ENCODE data around the gene PRDM16.

PRDM16 gene

DNA sequence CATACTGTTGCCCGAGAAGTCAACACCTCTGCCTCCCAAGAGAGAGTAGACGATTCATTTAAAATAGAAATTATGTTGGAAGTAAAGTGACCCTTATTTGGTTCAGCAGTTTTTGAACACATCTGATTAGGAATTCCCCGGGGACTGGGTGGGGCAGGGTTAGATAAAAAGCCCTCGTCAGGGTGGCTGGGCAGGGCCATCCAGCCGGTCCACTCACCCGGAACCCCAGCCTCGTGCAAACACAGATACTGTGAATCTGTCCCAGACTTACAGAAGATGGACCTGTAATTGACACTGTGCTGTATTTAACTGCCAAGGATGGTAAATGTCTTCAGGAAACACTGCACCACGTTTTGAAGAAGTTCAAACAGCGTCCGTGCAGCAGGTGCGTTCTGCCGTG lies 63.7 kb downstream of the PRDM16 start:
- TF ChIP-seq, protein P1, sequence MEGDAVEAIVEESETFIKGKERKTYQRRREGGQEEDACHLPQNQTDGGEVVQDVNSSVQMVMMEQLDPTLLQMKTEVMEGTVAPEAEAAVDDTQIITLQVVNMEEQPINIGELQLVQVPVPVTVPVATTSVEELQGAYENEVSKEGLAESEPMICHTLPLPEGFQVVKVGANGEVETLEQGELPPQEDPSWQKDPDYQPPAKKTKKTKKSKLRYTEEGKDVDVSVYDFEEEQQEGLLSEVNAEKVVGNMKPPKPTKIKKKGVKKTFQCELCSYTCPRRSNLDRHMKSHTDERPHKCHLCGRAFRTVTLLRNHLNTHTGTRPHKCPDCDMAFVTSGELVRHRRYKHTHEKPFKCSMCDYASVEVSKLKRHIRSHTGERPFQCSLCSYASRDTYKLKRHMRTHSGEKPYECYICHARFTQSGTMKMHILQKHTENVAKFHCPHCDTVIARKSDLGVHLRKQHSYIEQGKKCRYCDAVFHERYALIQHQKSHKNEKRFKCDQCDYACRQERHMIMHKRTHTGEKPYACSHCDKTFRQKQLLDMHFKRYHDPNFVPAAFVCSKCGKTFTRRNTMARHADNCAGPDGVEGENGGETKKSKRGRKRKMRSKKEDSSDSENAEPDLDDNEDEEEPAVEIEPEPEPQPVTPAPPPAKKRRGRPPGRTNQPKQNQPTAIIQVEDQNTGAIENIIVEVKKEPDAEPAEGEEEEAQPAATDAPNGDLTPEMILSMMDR (IDR thresholded peaks at IDR 0.05; ENCODE audit: insufficient read depth, missing control alignments) = no peak
- no peak for FAIRE-seq
- DNase-seq (ENCODE audit: insufficient read length, low spot score) = no peak

DNA sequence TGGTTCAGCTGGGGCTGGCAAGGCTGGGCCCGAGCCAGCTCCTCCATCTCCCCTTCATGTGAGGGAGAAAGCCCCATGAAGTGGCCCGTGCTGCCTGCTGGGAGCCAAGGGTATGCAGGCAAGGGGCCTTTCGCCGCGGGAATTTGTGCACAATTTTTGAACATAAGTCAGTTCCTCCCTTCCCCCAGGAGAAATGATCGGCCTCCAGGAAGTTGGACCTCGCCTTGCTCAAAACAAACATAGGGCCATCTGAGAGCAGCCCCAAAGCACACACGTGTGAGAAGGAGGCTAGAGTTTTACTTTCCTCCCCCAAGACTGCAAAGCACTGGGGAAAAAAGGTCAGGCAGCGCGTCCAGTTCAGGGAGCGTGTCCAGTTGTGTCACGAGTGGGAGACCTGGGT lies 64.7 kb downstream of the PRDM16 start:
- FAIRE-seq (no peak), DNase-seq (ENCODE audit: insufficient read length, low spot score) (no peak)
- TF ChIP-seq, protein P1 (IDR thresholded peaks at IDR 0.05; ENCODE audit: insufficient read depth, missing control alignments) = no peak

- FAIRE-seq = no peak
- no peak for DNase-seq (ENCODE audit: insufficient read length, low spot score)
- TF ChIP-seq, protein P1 (IDR thresholded peaks at IDR 0.05; ENCODE audit: insufficient read depth, missing control alignments) = no peak
These were observed 65.5 kb downstream of the PRDM16 start for GRCh38 chr1:3134381-3135072.

DNA sequence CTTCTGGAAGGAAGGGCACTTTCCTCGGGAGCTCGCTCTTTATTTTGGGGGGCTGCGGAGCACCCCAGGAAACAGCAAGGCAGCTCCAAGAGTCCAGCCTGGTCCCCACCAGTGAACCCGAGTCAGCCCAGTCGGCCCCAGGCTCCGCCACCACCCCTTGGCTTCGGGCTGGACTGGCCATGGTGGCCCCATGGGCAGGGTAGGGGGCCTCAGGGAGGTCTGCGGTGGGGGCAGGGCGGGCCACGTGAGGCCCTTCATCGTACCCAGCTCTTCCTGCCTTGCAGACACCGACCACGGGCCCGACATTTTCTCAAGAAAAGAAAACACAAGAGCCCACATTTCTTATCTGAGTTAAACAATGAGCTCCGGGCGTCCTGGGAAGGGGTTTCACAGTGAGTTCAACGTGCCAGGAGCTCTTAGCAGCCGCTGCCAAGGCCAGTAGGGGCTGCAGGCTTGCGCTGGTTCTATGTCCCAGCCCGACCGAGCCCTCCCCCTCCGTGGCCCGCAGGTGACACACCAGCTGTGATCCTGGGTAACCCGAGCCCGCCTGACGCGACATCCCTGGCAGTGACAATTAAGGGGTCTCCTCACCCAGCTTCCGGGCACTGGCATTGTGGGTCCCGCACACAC lies 66.2 kb downstream of the PRDM16 start:
- FAIRE-seq = no peak
- TF ChIP-seq, protein P1 (IDR thresholded peaks at IDR 0.05; ENCODE audit: insufficient read depth, missing control alignments) = no peak
- DNase-seq (ENCODE audit: insufficient read length, low spot score) = no peak

DNA sequence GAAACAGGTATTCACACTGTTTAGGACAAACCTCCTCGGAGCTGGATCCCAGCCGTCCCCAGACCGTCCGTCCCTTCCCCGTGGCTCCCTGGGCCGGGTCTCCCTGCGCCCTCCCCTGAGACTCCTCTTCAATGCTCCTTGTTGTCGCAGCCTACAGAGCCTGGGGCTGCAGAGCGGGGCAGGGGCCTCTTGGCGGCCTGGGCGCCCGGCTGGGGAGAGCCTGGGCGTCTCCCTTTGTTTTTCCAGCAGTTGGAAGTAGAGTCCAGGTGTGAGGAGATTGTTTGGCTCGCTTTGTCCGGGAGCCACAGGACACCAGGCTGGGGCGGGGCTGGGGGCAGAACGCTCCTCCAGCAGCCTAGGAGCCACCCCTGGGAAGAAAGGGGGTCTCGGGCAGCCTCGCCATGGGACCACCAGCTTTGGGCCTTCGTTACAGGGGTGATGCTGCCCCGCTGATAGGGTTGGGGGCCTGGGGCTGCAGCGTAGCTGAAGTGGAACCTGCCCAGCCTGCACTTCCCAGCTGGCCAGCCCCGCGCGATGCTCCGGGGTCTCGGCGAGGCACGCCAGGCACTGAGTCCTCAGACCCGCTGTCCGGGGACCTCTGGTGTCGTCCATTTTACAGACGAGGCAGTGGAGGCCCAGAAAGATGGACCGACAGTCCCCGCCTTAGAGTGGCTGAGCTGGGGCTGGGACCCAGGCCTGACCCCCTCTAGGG lies 66.9 kb downstream of the PRDM16 start:
- TF ChIP-seq, protein P1 (IDR thresholded peaks at IDR 0.05; ENCODE audit: insufficient read depth, missing control alignments) = no peak
- DNase-seq (ENCODE audit: insufficient read length, low spot score) = no peak
- no peak for FAIRE-seq

GRCh38 chr1:3136532-3136931 lies 67.5 kb downstream of the PRDM16 start:
- DNase-seq (ENCODE audit: insufficient read length, low spot score) = no peak
- TF ChIP-seq, protein P1 (IDR thresholded peaks at IDR 0.05; ENCODE audit: insufficient read depth, missing control alignments) = no peak
- no peak for FAIRE-seq
